Caco-2 (cell line): ENCODE results near the gene FBXO34. TPM values are rescaled to one million over a fixed set of nuclear protein-coding genes. Genes with fewer than 3 reads are reported as not detected.

Source experiments
- BruUV-seq: library from RNA; stranded (reverse); fragments of 400-500 nt; replicated peaks from 2 replicates; lab custom pipeline; 2021; lab: Mats Ljungman, UMichigan
- CTCF ChIA-PET: fragments of 300-600 bp; sonication (Branson Sonifier 250); formaldehyde crosslinking; loops from one replicate; lab custom pipeline; 2022; ENCODE audit warnings: antibody characterized with exemption; lab: Charles Lee
- POLR2A ChIA-PET: fragments of 300-600 bp; sonication (Branson Sonifier 250); formaldehyde crosslinking; loops from one replicate; lab custom pipeline; 2022; ENCODE audit warnings: antibody characterized with exemption; lab: Charles Lee
- DNase-seq, 2 experiments: peaks; one replicate each; pipeline versions ENCODE4 v3.0.0 to v3.0.0-alpha.2; 2020 to 2022
- H3K27me3 ChIP-seq: replicated peaks from 2 replicates; pipeline ENCODE4 v1.6.0; 2011; ENCODE audit warnings: low read length; ENCODE audit not compliant: control insufficient read depth, insufficient read depth
- H3K36me3 ChIP-seq: 2 replicates; pipeline ENCODE4 v1.5.1; 2011; ENCODE audit warnings: low read length; ENCODE audit not compliant: control insufficient read depth, insufficient read depth
- H3K4me1 ChIP-seq: fragments of 250-450 bp; sonication (Bioruptor Pico); 2 replicates; pipeline ENCODE4 v1.5.1; 2020; ENCODE audit warnings: mild to moderate bottlenecking
- H3K4me3 ChIP-seq: 2 replicates; pipeline ENCODE4 v1.5.1; 2011; ENCODE audit warnings: low read depth, mild to moderate bottlenecking, control low read depth, low read length
- H3K9me3 ChIP-seq: fragments of 250-450 bp; sonication (Bioruptor Pico); 2 replicates; pipeline ENCODE4 v1.5.1; 2020; ENCODE audit warnings: mild to moderate bottlenecking, moderate library complexity
- H3K27ac Mint-ChIP-seq: one replicate; pipeline ENCODE4 v1.8.0; 2022; ENCODE audit warnings: mixed read lengths; ENCODE audit not compliant: unreplicated experiment
- H3K27me3 Mint-ChIP-seq: one replicate; pipeline ENCODE4 v1.8.0; 2022; ENCODE audit warnings: mixed read lengths; ENCODE audit not compliant: insufficient read depth, unreplicated experiment
- H3K36me3 Mint-ChIP-seq: one replicate; pipeline ENCODE4 v1.8.0; 2022; ENCODE audit warnings: mild to moderate bottlenecking, mixed read lengths; ENCODE audit not compliant: insufficient read depth, unreplicated experiment
- H3K4me1 Mint-ChIP-seq: one replicate; pipeline ENCODE4 v1.8.0; 2022; ENCODE audit warnings: low read depth, mixed read lengths; ENCODE audit not compliant: unreplicated experiment
- H3K4me3 Mint-ChIP-seq: one replicate; pipeline ENCODE4 v1.8.0; 2022; ENCODE audit warnings: mild to moderate bottlenecking, moderate library complexity, mixed read lengths; ENCODE audit not compliant: unreplicated experiment
- H3K9me3 Mint-ChIP-seq: one replicate; pipeline ENCODE4 v1.8.0; 2022; ENCODE audit warnings: mixed read lengths; ENCODE audit not compliant: unreplicated experiment
- CTCF ChIP-seq, 2 experiments: fragments of 200-600 bp in 1 of 2; IDR thresholded peaks; 1 replicate in 1 of 2; 2 replicates in 1 of 2; pipeline versions ENCODE4 v1.5.1 to v1.8.0; 2011 to 2022; ENCODE audit warnings: antibody characterized with exemption in 1 of 2, control low read depth in 1 of 2, inconsistent platforms in 1 of 2, low read depth in 1 of 2, low read length in 1 of 2, mild to moderate bottlenecking in 1 of 2, moderate library complexity in 1 of 2; ENCODE audit not compliant: insufficient read depth in 1 of 2, severe bottlenecking in 1 of 2, unreplicated experiment in 1 of 2
- intact Hi-C: fragments of 100-400 bp; cut with micrococcal nuclease; formaldehyde crosslinking; loops from one replicate; pipeline ENCODE4 v1.10.0; 2022; ENCODE audit not compliant: unreplicated experiment
- total RNA-seq: library from RNA; stranded (reverse); gene quantifications from 2 replicates; pipeline ENCODE4 v1.2.3, GENCODE V29; 2022

FBXO34 gene
- total RNA-seq, 1 experiment from 2014 or later: 23.7 TPM

- Histone ChIP-seq H3K36me3 (no peaks in the 10 kb centered on the region), H3K27me3 (no peaks in the 10 kb centered on the region), H3K4me3 (no peak overlapping the region), H3K9me3 (no peaks in the 10 kb centered on the region), H3K4me1 (peaks cover 46% of the 10 kb centered on the region)
- no TSS peak for BruUV-seq
- no peak for TF ChIP-seq CTCF (IDR thresholded peaks at IDR 0.05; ENCODE audit: insufficient read depth in 1 of 2, low read depth in 1 of 2, low read length in 1 of 2, severe bottlenecking in 1 of 2, unreplicated experiment in 1 of 2)
- DNase-seq: no peak
- intact Hi-C loops: no loop called here
- Mint-ChIP-seq H3K36me3 (peaks cover 14% of the 10 kb centered on the region), H3K27me3 (no peaks in the 10 kb centered on the region), H3K9me3 (no peaks in the 10 kb centered on the region), H3K27ac (no peak overlapping the region), H3K4me3 (no peak overlapping the region), H3K4me1 (peaks cover 42% of the 10 kb centered on the region)
- POLR2A ChIA-PET: no interaction called here
- CTCF ChIA-PET: no interaction called here
These were observed 2.9 kb downstream of the FBXO34 start for GRCh38 chr14:55274146-55274545.

GRCh38 chr14:55274751-55275150 is 3.5 kb downstream of the FBXO34 start:
- no peaks in the 10 kb centered on the region for H3K9me3 ChIP-seq
- ChIA-PET POLR2A (no interaction called here), CTCF (no interaction called here)
- no peak for DNase-seq
- Mint-ChIP-seq H3K27ac (no peak overlapping the region), H3K9me3 (no peaks in the 10 kb centered on the region), H3K4me3 (no peak overlapping the region), H3K27me3 (no peaks in the 10 kb centered on the region), H3K36me3 (peaks cover 14% of the 10 kb centered on the region), H3K4me1 (peaks cover 42% of the 10 kb centered on the region)
- H3K36me3 ChIP-seq: no peaks in the 10 kb centered on the region
- intact Hi-C loops: no loop called here
- H3K4me1 ChIP-seq: peaks cover 46% of the 10 kb centered on the region
- no TSS peak for BruUV-seq
- TF ChIP-seq CTCF (IDR thresholded peaks at IDR 0.05; ENCODE audit: insufficient read depth in 1 of 2, low read depth in 1 of 2, low read length in 1 of 2, severe bottlenecking in 1 of 2, unreplicated experiment in 1 of 2): no peak
- H3K27me3 ChIP-seq: no peaks in the 10 kb centered on the region
- H3K4me3 ChIP-seq: no peak overlapping the region

- Histone ChIP-seq H3K4me3 (no peak overlapping the region), H3K27me3 (no peaks in the 10 kb centered on the region), H3K4me1 (peaks cover 40% of the 10 kb centered on the region), H3K9me3 (no peaks in the 10 kb centered on the region), H3K36me3 (no peaks in the 10 kb centered on the region)
- peaks cover 20% of the 10 kb centered on the region for H3K36me3 Mint-ChIP-seq
- no TSS peak for BruUV-seq
- H3K27ac Mint-ChIP-seq: no peak overlapping the region
- no peaks in the 10 kb centered on the region for H3K27me3 Mint-ChIP-seq
- peaks cover 49% of the 10 kb centered on the region for H3K4me1 Mint-ChIP-seq
- intact Hi-C loops: no loop called here
- no peaks in the 10 kb centered on the region for H3K9me3 Mint-ChIP-seq
- CTCF ChIA-PET: interaction anchor here (1.5 kb wide), 1 partner anchor 78 kb away, joined by 9 read pairs; no protein-coding TSS in a partner anchor
- DNase-seq: no peak
- no peak overlapping the region for H3K4me3 Mint-ChIP-seq
- no peak for TF ChIP-seq CTCF (IDR thresholded peaks at IDR 0.05; ENCODE audit: insufficient read depth in 1 of 2, low read depth in 1 of 2, low read length in 1 of 2, severe bottlenecking in 1 of 2, unreplicated experiment in 1 of 2)
- POLR2A ChIA-PET: no interaction called here
These were observed 5.5 kb downstream of the FBXO34 start for GRCh38 chr14:55276736-55277135.
